Measurements from ENCODE around the gene VAMP3.
A peak's percentile ranks its signal among the peaks of the same experiment; 100 is the strongest.

VAMP3 gene

GRCh38 chr1:7821282-7821681, 50.2 kb downstream of the VAMP3 start:
- no peak for DNase-seq

DNA sequence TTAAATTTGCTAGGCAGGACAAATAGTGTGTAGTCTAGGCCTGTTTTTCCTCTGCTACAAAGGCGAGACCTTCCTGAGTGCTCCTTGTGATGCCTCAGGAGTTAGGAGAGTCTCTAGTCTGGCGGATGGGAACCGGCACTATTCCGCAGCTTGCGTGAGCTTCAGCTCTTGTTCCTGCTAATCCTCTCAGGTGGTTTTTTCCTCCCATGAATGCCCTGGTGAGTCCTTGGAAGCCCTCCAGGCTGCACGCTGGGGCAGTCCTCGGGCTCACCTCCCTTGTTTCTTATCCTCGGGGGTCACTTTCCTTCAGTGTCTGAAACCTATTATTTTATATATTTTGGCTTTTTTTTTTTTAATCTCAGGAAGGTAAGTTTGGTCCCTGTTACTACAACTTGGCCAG, 53.6 kb downstream of the VAMP3 start:
- DNase-seq = no peak

DNA sequence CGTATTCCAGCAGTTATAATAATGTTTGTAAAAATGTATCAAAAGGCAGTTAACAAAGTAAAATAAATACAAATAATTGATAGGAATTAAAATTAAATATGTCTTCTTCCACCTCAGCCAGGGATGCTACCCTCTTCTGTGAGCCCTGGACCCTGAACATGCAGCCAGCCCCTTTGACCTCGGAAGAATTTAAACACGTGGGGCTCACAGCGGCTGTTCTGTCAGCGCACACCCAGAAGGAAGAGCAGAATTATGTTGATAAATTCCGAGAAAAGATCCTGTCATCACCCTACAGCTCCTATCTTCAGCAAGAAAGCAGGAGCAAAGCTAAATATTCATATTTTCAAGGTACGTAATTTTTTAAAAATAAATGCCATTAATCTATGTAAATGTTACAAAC, 55.3 kb downstream of the VAMP3 start:
- no peak for DNase-seq

DNA sequence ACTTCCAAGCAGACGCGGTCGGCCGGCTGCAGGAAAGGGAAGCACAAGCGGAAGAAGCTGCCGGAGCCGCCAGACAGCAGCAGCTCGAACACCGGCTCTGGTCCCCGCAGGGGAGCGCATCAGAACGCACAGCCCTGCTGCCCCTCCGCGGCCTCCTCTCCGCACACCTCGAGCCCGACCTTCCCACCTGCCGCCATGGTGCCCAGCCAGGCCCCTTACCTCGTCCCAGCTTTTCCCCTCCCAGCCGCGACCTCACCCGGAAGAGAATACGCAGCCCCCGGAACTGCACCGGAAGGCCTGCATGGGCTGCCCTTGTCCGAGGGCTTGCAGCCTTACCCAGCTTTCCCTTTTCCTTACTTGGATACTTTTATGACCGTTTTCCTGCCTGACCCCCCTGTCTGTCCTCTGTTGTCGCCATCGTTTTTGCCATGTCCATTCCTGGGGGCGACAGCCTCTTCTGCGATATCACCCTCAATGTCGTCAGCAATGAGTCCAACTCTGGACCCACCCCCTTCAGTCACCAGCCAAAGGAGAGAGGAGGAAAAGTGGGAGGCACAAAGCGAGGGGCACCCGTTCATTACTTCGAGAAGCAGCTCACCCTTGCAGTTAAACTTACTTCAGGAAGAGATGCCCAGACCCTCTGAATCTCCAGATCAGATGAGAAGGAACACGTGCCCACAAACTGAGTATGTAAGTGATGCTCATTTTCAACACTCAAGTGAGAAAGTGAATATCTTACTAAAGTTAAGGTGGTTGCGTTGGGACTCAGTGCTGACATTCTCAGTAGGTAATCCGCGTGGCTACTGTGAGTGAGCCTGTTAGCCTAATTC, 56.2 kb downstream of the VAMP3 start:
- peak; percentile 45 to 47 for DNase-seq

All from stimulated activated CD4-positive, alpha-beta T cell treated with anti-CD3 and anti-CD28 coated beads, Interleukin-2, amount 100 ng/mL, for 24 hours (primary cell).